ENCODE measurements around the gene LMNTD1.
"Not testable (repeated sequence)": the region's sequence is repeated elsewhere in the genome, so short reads cannot be mapped to it uniquely, and the experiment has no call there.

Gene LMNTD1

GRCh38 chr12:25433581-25434325 is 119.3 kb downstream of the LMNTD1 start:
- H3K4me1 ChIP-seq (ENCODE audit: insufficient read depth, insufficient read length), result no peaks in the 10 kb centered on the region
- TF ChIP-seq ZNF274 (IDR thresholded peaks at IDR 0.05; ENCODE audit: low read depth, low read length) (no peak), SUZ12 (IDR thresholded peaks at IDR 0.05; ENCODE audit: extremely low read depth, insufficient read depth, insufficient read length) (no peak)
- H3K4me3 ChIP-seq (ENCODE audit: insufficient read length, low read depth), result no peak overlapping the region
- no peaks in the 10 kb centered on the region for H3K9me3 ChIP-seq (ENCODE audit: insufficient read depth, low read length)
- H3K36me3 ChIP-seq (ENCODE audit: insufficient read depth, insufficient read length, low read length), result no peaks in the 10 kb centered on the region
- H3K9ac ChIP-seq (ENCODE audit: insufficient read length, low read depth), result no peak overlapping the region
- no peak for DNase-seq (ENCODE audit: low read depth, low spot score)
- no peaks in the 10 kb centered on the region for H3K27me3 ChIP-seq (ENCODE audit: insufficient read depth, insufficient read length)

DNA sequence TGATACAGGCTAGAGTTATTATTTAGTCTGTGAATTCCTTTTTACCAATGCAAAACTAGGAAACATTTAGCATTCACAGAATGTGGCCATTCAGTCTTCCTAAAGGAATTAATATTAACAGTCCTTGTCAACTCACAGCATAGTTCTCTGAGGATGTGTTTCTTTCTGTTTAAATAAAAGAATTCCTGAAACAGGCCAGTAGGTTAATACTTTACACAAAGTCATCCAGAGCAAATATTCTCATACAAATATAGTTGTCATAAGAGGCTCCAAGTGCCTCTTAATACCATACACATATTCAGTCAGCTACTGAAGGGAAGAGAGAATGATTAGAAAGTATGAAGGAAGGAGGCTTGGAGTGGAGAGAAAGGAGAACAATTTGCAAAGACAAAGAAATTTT is 120.1 kb downstream of the LMNTD1 start:
- no peak for DNase-seq (ENCODE audit: low read depth, low spot score)
- no peak overlapping the region for H3K4me3 ChIP-seq (ENCODE audit: insufficient read length, low read depth)
- no peaks in the 10 kb centered on the region for H3K4me1 ChIP-seq (ENCODE audit: insufficient read depth, insufficient read length)
- H3K9ac ChIP-seq (ENCODE audit: insufficient read length, low read depth), result no peak overlapping the region
- no peaks in the 10 kb centered on the region for H3K9me3 ChIP-seq (ENCODE audit: insufficient read depth, low read length)
- H3K36me3 ChIP-seq (ENCODE audit: insufficient read depth, insufficient read length, low read length), result no peaks in the 10 kb centered on the region
- TF ChIP-seq SUZ12 (IDR thresholded peaks at IDR 0.05; ENCODE audit: extremely low read depth, insufficient read depth, insufficient read length), result no peak
- TF ChIP-seq ZNF274 (IDR thresholded peaks at IDR 0.05; ENCODE audit: low read depth, low read length), result no peak
- no peak for TF ChIP-seq YY1 (IDR thresholded peaks at IDR 0.05; ENCODE audit: insufficient read depth, insufficient read length)
- no peaks in the 10 kb centered on the region for H3K27me3 ChIP-seq (ENCODE audit: insufficient read depth, insufficient read length)

DNA sequence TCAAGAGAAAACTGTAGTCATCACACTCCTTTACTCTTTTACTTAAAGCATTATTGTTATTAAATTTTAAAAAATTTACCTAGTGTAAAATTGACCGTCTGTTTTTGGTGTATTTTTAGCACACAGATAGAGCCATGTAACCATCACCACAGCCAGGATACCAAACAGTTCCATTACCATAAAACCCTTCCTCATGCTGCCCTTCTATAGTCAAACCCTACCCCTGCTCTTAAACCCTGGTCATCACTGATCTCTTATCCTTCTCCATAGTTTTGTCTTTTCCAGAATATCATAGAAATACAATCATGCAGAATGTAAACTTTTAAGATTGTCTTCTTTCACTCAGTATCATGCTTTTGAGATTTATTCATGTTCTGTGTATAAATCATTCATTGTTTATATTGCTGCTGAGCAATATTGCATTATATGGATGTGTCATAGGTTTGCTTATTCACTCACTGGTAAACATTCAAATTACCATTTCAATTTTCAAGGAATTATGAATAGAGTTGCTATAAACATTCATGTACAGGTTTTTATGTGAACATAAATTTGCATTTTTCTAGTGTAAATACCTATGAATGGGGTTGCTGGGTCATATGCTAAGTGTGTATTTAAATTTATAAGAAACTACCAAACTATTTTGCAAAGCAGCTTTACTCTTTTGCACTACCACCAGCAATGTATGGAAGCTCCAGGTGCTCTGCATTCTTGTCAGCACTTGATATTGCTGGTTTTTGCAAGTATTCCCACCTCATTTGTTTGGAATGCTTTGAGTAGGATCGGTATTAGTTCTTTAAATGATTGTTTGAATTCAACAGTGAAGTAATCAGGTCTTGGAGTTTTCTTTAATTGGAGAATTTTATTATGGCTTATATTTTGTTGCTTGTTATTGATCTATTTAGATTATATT is 125.5 kb downstream of the LMNTD1 start:
- no peaks in the 10 kb centered on the region for H3K27me3 ChIP-seq (ENCODE audit: insufficient read depth, insufficient read length)
- H3K4me3 ChIP-seq (ENCODE audit: insufficient read length, low read depth), result no peak overlapping the region

DNA sequence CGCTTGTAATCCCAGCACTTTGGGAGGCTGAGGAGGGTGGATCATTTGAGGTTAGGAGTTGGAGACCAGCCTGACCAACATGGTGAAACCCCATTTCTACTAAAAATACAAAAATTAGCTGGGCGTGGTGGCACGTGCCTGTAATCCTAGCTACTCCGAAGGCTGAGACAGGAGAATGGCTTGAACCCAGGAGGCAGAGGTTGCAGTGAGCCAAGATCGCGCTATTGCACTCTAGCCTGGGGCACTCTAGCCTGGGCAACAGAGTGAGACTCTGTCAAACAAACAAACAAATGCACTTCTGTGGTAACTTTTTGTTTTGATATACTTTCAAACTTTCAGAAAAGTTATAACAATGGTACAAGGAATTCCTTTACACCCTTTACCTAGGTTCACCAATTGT is 126.3 kb downstream of the LMNTD1 start:
- H3K4me1 ChIP-seq (ENCODE audit: insufficient read depth, insufficient read length); H3K9ac ChIP-seq (ENCODE audit: insufficient read length, low read depth); H3K27me3 ChIP-seq (ENCODE audit: insufficient read depth, insufficient read length); H3K36me3 ChIP-seq (ENCODE audit: insufficient read depth, insufficient read length, low read length); H3K9me3 ChIP-seq (ENCODE audit: insufficient read depth, low read length); H3K4me3 ChIP-seq (ENCODE audit: insufficient read length, low read depth); DNase-seq (ENCODE audit: low read depth, low spot score): not testable (repeated sequence)

More for the DNA sequence above, 125.5 kb downstream of the LMNTD1 start:
- Histone ChIP-seq H3K9me3 (ENCODE audit: insufficient read depth, low read length) (no peaks in the 10 kb centered on the region), H3K36me3 (ENCODE audit: insufficient read depth, insufficient read length, low read length) (no peaks in the 10 kb centered on the region), H3K9ac (ENCODE audit: insufficient read length, low read depth) (no peak overlapping the region), H3K4me1 (ENCODE audit: insufficient read depth, insufficient read length) (no peaks in the 10 kb centered on the region)
- no peak for DNase-seq (ENCODE audit: low read depth, low spot score)
- no peak for TF ChIP-seq ZNF274 (IDR thresholded peaks at IDR 0.05; ENCODE audit: low read depth, low read length)
- no peak for TF ChIP-seq YY1 (IDR thresholded peaks at IDR 0.05; ENCODE audit: insufficient read depth, insufficient read length)
- TF ChIP-seq SUZ12 (IDR thresholded peaks at IDR 0.05; ENCODE audit: extremely low read depth, insufficient read depth, insufficient read length), result no peak
